Measurements from ENCODE around the gene ALS2CL.

DNA sequence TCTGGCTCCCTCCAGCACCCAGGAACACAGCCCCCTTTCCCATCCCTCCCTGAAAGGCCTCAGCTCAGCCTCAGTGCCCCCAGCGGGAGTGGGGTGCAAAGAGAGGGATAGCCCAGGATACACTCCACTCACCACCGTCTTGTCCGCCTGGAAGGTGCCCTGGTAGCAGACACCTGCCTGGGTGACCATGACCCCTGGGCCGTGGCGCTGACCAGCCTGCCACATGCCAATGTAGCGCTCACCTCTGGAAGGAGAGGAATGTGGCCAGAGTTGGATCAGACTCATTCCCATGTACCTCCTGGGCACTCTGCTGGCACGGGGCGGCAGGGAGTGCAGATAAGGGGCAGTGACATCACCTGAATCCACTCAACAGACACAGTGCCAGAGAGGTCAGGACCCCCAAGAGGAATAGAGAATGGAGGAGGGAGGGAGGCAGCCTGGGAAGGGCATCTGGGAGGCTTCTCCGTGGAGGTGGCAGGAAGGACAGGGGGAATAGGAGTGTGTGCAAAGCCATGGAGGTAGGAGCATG is 13.1 kb downstream of the ALS2CL start:
- TF ChIP-seq, protein P1, sequence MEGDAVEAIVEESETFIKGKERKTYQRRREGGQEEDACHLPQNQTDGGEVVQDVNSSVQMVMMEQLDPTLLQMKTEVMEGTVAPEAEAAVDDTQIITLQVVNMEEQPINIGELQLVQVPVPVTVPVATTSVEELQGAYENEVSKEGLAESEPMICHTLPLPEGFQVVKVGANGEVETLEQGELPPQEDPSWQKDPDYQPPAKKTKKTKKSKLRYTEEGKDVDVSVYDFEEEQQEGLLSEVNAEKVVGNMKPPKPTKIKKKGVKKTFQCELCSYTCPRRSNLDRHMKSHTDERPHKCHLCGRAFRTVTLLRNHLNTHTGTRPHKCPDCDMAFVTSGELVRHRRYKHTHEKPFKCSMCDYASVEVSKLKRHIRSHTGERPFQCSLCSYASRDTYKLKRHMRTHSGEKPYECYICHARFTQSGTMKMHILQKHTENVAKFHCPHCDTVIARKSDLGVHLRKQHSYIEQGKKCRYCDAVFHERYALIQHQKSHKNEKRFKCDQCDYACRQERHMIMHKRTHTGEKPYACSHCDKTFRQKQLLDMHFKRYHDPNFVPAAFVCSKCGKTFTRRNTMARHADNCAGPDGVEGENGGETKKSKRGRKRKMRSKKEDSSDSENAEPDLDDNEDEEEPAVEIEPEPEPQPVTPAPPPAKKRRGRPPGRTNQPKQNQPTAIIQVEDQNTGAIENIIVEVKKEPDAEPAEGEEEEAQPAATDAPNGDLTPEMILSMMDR (IDR thresholded peaks at IDR 0.05): no peak
- no peak for TF ChIP-seq POLR2A (IDR thresholded peaks at IDR 0.05)
- no peak for TF ChIP-seq EP300 (IDR thresholded peaks at IDR 0.05)

Data from ovary (tissue), 3 donors.